Chondrocyte (in vitro differentiated cells): ENCODE results near the gene RSRC1. TPM values are rescaled to one million over a fixed set of nuclear protein-coding genes. Genes with fewer than 3 reads are reported as not detected.
"Not testable (repeated sequence)": the region's sequence is repeated elsewhere in the genome, so short reads cannot be mapped to it uniquely, and the experiment has no call there.

ENCODE experiments used
- DNase-seq: peaks from one replicate; pipeline ENCODE4 v3.0.0; 2021; ENCODE audit warnings: mixed read lengths, low spot score
- H3K27ac Mint-ChIP-seq: one replicate; pipeline ENCODE4 v1.8.0; 2021; ENCODE audit warnings: mild to moderate bottlenecking, moderate library complexity, mixed read lengths; ENCODE audit not compliant: unreplicated experiment
- H3K27me3 Mint-ChIP-seq: 2 replicates; pipeline ENCODE4 v1.8.0; 2021; ENCODE audit warnings: low read depth, mixed read lengths
- H3K36me3 Mint-ChIP-seq: 2 replicates; pipeline ENCODE4 v1.8.0; 2021; ENCODE audit warnings: low read depth, mixed read lengths
- H3K4me1 Mint-ChIP-seq: 2 replicates; pipeline ENCODE4 v1.8.0; 2021; ENCODE audit warnings: low read depth, mild to moderate bottlenecking, mixed read lengths
- H3K4me3 Mint-ChIP-seq: one replicate; pipeline ENCODE4 v1.8.0; 2021; ENCODE audit warnings: mild to moderate bottlenecking, moderate library complexity, mixed read lengths; ENCODE audit not compliant: unreplicated experiment
- H3K9me3 Mint-ChIP-seq: 2 replicates; pipeline ENCODE4 v1.8.0; 2021; ENCODE audit warnings: low read depth, mixed read lengths
- CTCF ChIP-seq: fragments of 200-600 bp; sonication (generic); IDR thresholded peaks from 2 replicates; pipeline ENCODE4 v1.5.0; 2021; ENCODE audit warnings: antibody characterized with exemption, mild to moderate bottlenecking, moderate library complexity
- total RNA-seq: library from RNA; stranded (reverse); gene quantifications from 3 replicates; pipeline ENCODE4 v1.2.1, GENCODE V29; 2021

Gene RSRC1
- total RNA-seq, 1 donor from 2014 or later = 23.5 TPM

- Mint-ChIP-seq H3K27me3 (no peaks in the 10 kb centered on the region), H3K36me3 (no peaks in the 10 kb centered on the region), H3K9me3 (no peaks in the 10 kb centered on the region), H3K4me3 (no peak overlapping the region), H3K4me1 (peaks cover 3% of the 10 kb centered on the region), H3K27ac (no peak overlapping the region)
- TF ChIP-seq CTCF = no peak
- no peak for DNase-seq
Observed at GRCh38 chr3:158220575-158220974, 110.7 kb downstream of the RSRC1 start.

- TF ChIP-seq CTCF = no peak
- peaks cover 3% of the 10 kb centered on the region for H3K4me1 Mint-ChIP-seq
- no peak overlapping the region for H3K27ac Mint-ChIP-seq
- H3K36me3 Mint-ChIP-seq = no peaks in the 10 kb centered on the region
- H3K27me3 Mint-ChIP-seq = no peaks in the 10 kb centered on the region
- no peaks in the 10 kb centered on the region for H3K9me3 Mint-ChIP-seq
- DNase-seq = no peak
- H3K4me3 Mint-ChIP-seq = no peak overlapping the region
Observed at GRCh38 chr3:158221426-158221825, 111.5 kb downstream of the RSRC1 start.

- no peak for TF ChIP-seq CTCF
- Mint-ChIP-seq H3K4me1 (no peaks in the 10 kb centered on the region), H3K4me3 (no peak overlapping the region), H3K36me3 (no peaks in the 10 kb centered on the region), H3K27me3 (no peaks in the 10 kb centered on the region), H3K27ac (no peak overlapping the region), H3K9me3 (no peaks in the 10 kb centered on the region)
- DNase-seq = no peak
Observed at GRCh38 chr3:158226429-158226828, 116.5 kb downstream of the RSRC1 start.

- H3K27me3 Mint-ChIP-seq, H3K4me3 Mint-ChIP-seq, DNase-seq, H3K9me3 Mint-ChIP-seq, H3K27ac Mint-ChIP-seq, H3K36me3 Mint-ChIP-seq, H3K4me1 Mint-ChIP-seq: not testable (repeated sequence)
Observed at GRCh38 chr3:158228942-158229341, 119.1 kb downstream of the RSRC1 start.

GRCh38 chr3:158233791-158234190, 123.9 kb downstream of the RSRC1 start:
- Mint-ChIP-seq H3K27me3 (no peaks in the 10 kb centered on the region), H3K27ac (no peak overlapping the region), H3K36me3 (peaks cover 9% of the 10 kb centered on the region), H3K9me3 (peaks cover 3% of the 10 kb centered on the region), H3K4me3 (no peak overlapping the region), H3K4me1 (no peaks in the 10 kb centered on the region)
- DNase-seq = no peak
- no peak for TF ChIP-seq CTCF

- Mint-ChIP-seq H3K4me1 (peaks cover 3% of the 10 kb centered on the region), H3K4me3 (no peak overlapping the region), H3K9me3 (peaks cover 17% of the 10 kb centered on the region), H3K27me3 (no peaks in the 10 kb centered on the region), H3K27ac (no peak overlapping the region), H3K36me3 (peaks cover 7% of the 10 kb centered on the region)
- no peak for TF ChIP-seq CTCF
- DNase-seq = no peak
Observed at GRCh38 chr3:158244274-158244673, 134.4 kb downstream of the RSRC1 start.
